Measurements from ENCODE around the gene C19orf44. TPM values are rescaled to one million over a fixed set of nuclear protein-coding genes. Genes with fewer than 3 reads are reported as not detected.

The C19orf44 gene
- 2.2 and 2.7 TPM in 2 replicates for total RNA-seq

GRCh38 chr19:16495982-16496612, at the start of gene C19orf44, which contains the start of gene CALR3:
C19orf44 (plus strand) TSS chr19:16496394; CDS start chr19:16500793, 4,399 bp downstream.
CALR3 (minus strand) TSS chr19:16496167; CDS start chr19:16496129, 38 bp downstream.

GRCh38 chr19:16542045-16542909, 46.1 kb downstream of the C19orf44 start, which contains the start of gene CHERP:
CHERP (minus strand) TSS chr19:16542437; CDS start chr19:16542378, 59 bp downstream.

Other genes starting within 250 kb of the C19orf44 start
- 10.0 and 13.3 TPM in 2 replicates for gene KLF2, start 171.6 kb upstream of the C19orf44 start, total RNA-seq
- 8.7 and 10.6 TPM in 2 replicates for gene EPS15L1, start 24.4 kb upstream of the C19orf44 start, total RNA-seq
- not detected in 2 replicates for gene CALR3, start 227 bp upstream of the C19orf44 start, total RNA-seq
- 5.3 and 5.7 TPM in 2 replicates for gene CHERP, start 46.0 kb downstream of the C19orf44 start, total RNA-seq
- 19.1 and 25.3 TPM in 2 replicates for gene SLC35E1, start 76.0 kb downstream of the C19orf44 start, total RNA-seq
- 5.1 and 7.6 TPM in 2 replicates for gene MED26, start 131.8 kb downstream of the C19orf44 start, total RNA-seq
- gene SMIM7, start 163.8 kb downstream of the C19orf44 start, total RNA-seq = 75.2 and 79.1 TPM in 2 replicates
- gene TMEM38A, start 164.7 kb downstream of the C19orf44 start, total RNA-seq = 0.20 and 0.69 TPM in 2 replicates
- gene NWD1, start 223.5 kb downstream of the C19orf44 start, total RNA-seq = not detected in 2 replicates